Colonic mucosa (tissue), 4 donors: ENCODE data around the gene SLC9A8. TPM values are rescaled to one million over a fixed set of nuclear protein-coding genes. Genes with fewer than 3 reads are reported as not detected.
A peak's percentile ranks its signal among the peaks of the same experiment; 100 is the strongest.

Source experiments
- DNase-seq: peaks from one replicate; pipeline ENCODE4 v3.0.0-alpha.2; 2020
- H3K27ac ChIP-seq: fragments of 200-600 bp; one replicate; pipeline ENCODE4 v1.8.0; 2021
- H3K27me3 ChIP-seq: fragments of 200-600 bp; one replicate; pipeline ENCODE4 v1.8.0; 2021
- H3K36me3 ChIP-seq: fragments of 200-600 bp; one replicate; pipeline ENCODE4 v1.8.0; 2021
- H3K4me1 ChIP-seq: fragments of 200-600 bp; one replicate; pipeline ENCODE4 v1.8.0; 2021; ENCODE audit warnings: mild to moderate bottlenecking
- H3K4me3 ChIP-seq: fragments of 200-600 bp; one replicate; pipeline ENCODE4 v1.8.0; 2021
- H3K9ac ChIP-seq, 2 donors: one replicate each; pipeline ENCODE4 v1.7.0; 2013; ENCODE audit warnings: control low read depth in 2 of 2, low read depth in 2 of 2, low read length in 2 of 2
- H3K9me3 ChIP-seq: fragments of 200-600 bp; one replicate; pipeline ENCODE4 v1.8.0; 2021
- intact Hi-C: fragments of 100-400 bp; cut with DNase I; formaldehyde crosslinking; loops from one replicate; pipeline ENCODE4 v1.14.1; 2022
- total RNA-seq, 2 donors: library from RNA; stranded (reverse); fragmentation: NEBNext Ultra II Directional in 1 of 2; extraction: Animal tissue kit (Norgen Biotek cat#: 25700) in 1 of 2; gene quantifications; one replicate each; pipeline ENCODE4 v1.2.1, GENCODE V29; 2021
- TF ChIP-seq, protein P1 (sequence below): fragments of 200-600 bp; IDR thresholded peaks from one replicate; pipeline ENCODE4 v1.8.0; 2022; ENCODE audit warnings: antibody characterized with exemption, mild to moderate bottlenecking
- donor health status: healthy.
- donor health status: DM: no; HTN: no; CAD: no.
- donor health status: DM: no; HTN: no; CAD: no.

The SLC9A8 gene
- total RNA-seq, 2 donors from 2014 or later, result 6.0 to 11.1 TPM

DNA sequence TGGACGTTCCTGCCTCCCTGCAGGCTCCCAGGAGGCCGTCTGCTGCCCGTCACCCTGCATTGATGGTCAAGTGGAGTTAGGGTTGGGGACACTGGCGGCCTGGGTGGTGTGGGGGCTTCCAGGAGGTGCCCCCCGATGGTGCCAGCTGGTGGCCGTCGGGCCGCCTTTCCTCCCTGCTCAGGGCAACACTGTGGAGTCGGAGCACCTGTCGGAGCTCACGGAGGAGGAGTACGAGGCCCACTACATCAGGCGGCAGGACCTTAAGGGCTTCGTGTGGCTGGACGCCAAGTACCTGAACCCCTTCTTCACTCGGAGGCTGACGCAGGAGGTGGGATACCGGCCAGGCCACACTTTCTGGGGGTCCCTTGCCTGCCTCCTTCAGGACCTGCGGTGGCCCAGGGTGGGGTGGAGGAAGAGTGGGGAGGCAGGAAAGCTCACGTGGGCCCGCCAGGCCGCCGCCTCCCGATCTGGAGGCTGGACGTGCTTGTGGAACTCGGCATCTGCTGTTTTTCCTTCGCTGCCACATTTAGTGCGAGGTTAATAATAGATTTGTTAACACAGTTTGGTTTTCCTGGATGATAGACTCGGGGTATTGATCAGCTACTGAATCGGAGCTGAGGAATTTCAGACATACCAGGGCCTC lies 74.1 kb downstream of the SLC9A8 start:
- no peak overlapping the region for H3K4me3 ChIP-seq
- H3K36me3 ChIP-seq, result no peaks in the 10 kb centered on the region
- H3K27ac ChIP-seq, result no peak overlapping the region
- H3K4me1 ChIP-seq, result no peaks in the 10 kb centered on the region
- H3K9ac ChIP-seq, result no peak overlapping the region
- intact Hi-C loops, result no loop called here
- DNase-seq, result no peak
- TF ChIP-seq, protein P1, sequence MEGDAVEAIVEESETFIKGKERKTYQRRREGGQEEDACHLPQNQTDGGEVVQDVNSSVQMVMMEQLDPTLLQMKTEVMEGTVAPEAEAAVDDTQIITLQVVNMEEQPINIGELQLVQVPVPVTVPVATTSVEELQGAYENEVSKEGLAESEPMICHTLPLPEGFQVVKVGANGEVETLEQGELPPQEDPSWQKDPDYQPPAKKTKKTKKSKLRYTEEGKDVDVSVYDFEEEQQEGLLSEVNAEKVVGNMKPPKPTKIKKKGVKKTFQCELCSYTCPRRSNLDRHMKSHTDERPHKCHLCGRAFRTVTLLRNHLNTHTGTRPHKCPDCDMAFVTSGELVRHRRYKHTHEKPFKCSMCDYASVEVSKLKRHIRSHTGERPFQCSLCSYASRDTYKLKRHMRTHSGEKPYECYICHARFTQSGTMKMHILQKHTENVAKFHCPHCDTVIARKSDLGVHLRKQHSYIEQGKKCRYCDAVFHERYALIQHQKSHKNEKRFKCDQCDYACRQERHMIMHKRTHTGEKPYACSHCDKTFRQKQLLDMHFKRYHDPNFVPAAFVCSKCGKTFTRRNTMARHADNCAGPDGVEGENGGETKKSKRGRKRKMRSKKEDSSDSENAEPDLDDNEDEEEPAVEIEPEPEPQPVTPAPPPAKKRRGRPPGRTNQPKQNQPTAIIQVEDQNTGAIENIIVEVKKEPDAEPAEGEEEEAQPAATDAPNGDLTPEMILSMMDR, result no peak
- H3K27me3 ChIP-seq, result no peaks in the 10 kb centered on the region
- H3K9me3 ChIP-seq, result no peaks in the 10 kb centered on the region

DNA sequence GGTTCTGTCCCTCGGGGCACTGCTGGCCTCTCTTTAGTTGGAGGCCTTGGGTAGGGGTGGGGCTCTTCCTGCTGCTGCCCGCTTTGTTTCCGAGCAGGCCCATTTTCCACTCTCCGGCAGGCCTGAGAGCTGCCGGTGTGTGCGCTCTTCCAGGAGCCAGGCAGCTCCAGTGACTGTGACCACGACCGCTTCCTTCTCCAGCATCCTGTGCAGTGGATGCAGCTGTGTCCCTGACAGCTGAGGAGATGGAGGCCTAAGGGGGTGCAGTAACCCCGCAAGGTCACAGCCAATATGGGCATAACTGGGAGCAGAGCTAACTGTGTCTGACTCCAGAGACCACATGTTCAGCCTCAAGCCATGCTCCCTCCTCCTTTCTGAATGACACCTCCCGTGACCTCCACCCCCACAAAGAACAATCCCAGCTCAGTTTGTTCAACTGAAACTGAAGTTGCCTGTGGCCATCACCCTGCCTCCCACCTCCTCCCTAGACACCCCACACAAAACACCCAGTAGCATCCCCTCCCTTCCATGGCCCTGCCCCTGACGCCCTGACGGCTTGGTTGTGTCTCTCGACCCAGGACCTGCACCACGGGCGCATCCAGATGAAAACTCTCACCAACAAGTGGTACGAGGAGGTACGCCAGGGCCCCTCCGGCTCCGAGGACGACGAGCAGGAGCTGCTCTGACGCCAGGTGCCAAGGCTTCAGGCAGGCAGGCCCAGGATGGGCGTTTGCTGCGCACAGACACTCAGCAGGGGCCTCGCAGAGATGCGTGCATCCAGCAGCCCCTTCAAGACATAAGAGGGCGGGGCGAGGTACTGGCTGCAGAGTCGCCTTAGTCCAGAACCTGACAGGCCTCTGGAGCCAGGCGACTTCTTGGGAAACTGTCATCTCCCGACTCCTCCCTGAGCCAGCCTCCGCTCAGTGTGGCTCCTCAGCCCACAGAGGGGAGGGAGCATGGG lies 74.9 kb downstream of the SLC9A8 start:
- Histone ChIP-seq H3K4me1 (no peaks in the 10 kb centered on the region), H3K27ac (no peak overlapping the region), H3K9ac (no peak overlapping the region), H3K27me3 (no peaks in the 10 kb centered on the region), H3K36me3 (no peaks in the 10 kb centered on the region), H3K9me3 (no peaks in the 10 kb centered on the region), H3K4me3 (no peak overlapping the region)
- no peak for DNase-seq
- intact Hi-C loops, result no loop called here
- TF ChIP-seq, protein P1, result no peak

DNA sequence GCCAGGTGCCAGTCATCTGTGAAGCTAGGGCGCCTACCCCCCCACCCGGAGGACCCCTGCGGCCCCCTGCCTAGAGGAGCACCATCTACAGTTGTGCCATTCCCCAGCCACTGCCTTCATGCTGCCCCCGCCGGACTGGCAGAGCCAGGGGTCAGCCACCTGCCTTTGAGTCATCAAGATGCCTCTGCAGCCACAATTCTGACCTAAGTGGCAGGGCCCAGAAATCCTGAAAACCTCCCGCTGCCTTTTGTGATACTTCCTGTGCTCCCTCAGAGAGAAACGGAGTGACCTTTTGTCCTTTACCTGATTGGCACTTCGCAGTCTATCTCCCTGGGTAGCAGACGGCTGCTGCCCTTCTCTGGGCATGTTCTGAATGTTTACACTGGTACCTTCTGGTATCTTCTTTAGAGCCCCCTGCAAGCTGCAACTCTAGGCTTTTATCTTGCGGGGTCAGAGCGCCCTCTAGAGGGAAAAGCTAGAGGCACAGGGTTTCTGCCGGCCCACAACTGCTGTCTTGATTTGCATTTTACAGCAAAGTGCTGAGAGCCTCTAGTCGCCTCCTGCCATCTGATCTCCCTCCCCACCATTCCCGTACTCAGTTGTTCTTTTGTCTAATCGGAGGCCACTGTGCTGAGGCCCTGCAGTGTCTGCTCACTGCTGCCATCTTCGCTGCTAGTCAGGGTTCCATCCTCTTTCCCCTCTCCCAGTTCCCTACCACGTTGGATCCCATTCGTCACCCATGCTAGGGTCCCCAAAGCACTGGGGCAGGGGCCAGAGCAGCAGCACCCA lies 75.8 kb downstream of the SLC9A8 start:
- Histone ChIP-seq H3K9ac (no peak overlapping the region), H3K27me3 (no peaks in the 10 kb centered on the region), H3K27ac (no peak overlapping the region), H3K9me3 (no peaks in the 10 kb centered on the region), H3K36me3 (no peaks in the 10 kb centered on the region), H3K4me1 (no peaks in the 10 kb centered on the region), H3K4me3 (no peak overlapping the region)
- peak; percentile 59 for DNase-seq
- TF ChIP-seq, protein P1, result peak; percentile 72
- intact Hi-C loops, result no loop called here

DNA sequence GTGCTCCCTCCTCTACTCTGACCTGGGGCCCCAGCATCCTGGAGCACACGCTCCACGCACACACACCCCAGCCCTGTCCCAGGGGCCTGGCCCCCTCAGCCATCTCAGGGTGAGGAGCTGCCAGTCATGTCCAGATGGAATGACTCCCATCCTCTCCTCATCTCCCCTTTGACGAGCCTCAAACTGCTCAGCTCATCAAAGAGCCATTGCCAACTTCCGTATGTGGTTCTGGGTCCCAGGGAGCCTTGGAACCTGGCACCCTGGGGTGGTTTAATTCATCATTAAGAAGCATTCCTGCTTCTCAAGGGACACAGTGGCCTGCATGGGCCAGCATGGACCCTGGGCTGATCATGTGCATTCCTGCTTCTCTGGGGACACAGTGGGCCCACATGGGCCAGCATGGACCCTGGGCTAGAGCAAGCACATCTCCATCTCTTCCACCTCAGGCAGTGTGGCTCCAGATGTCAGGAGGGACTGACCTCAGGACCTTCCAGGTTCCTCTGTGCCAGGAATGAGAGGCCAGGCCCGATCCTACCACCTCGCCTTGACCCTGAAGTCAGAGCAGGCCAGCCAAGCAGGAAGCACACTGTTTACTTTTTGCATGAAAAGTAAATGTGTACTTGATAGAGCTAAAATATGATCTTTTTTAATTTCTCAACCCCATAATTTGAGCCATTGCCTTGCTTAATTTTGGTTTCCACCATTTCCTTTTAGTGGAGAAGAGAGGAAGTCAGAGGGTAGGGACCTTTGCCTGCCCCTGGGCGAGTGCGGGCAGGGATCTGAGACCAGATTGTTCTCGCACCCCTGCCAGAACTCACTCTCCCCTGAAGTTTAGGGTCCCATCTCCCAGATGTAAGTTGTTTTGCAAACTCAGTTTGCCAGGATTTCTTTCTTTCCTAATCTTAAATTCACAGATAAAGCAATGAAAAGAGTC lies 76.6 kb downstream of the SLC9A8 start:
- Histone ChIP-seq H3K9me3 (no peaks in the 10 kb centered on the region), H3K27me3 (no peaks in the 10 kb centered on the region), H3K4me3 (no peak overlapping the region), H3K36me3 (no peaks in the 10 kb centered on the region), H3K27ac (no peak overlapping the region), H3K9ac (peak overlapping the region in 1 of 2 donors; percentile 24), H3K4me1 (no peaks in the 10 kb centered on the region)
- DNase-seq, result no peak
- TF ChIP-seq, protein P1, result no peak
- intact Hi-C loops, result no loop called here
